A673 (cell line): ENCODE results near the gene DUXA.

Experiments
- EZH2 ChIP-seq: fragments of 200-600 bp; sonication (generic); IDR thresholded peaks from 2 replicates; pipeline ENCODE4 v1.6.1; 2017; ENCODE audit warnings: borderline replicate concordance, low read depth, mild to moderate bottlenecking, mixed read lengths, antibody characterized with exemption, low read length; ENCODE audit not compliant: poor library complexity, severe bottlenecking
- TF ChIP-seq, protein P1 (sequence below): fragments of 300-800, 200-600 bp; sonication (generic); conservative IDR thresholded peaks from 2 replicates; pipeline ENCODE4 v1.5.1; 2017; ENCODE audit warnings: low read depth, mild to moderate bottlenecking, antibody characterized with exemption, low read length, moderate library complexity, mixed read lengths

DNA sequence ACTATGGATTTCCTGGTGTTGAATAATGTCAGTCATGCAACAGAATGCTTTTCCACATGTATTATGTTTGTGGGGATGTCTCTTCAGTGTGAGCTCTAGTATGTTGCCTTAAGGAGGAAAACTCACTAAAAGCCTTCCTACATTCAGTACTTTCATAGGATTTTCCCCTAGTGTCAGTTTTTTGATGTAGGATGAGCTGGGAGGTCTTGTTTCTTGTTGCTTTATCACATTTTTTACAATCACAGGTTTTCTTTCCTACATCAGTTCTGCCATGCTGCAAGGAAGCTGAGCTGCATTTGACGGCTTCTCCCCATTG, 56.0 kb downstream of the DUXA start:
- TF ChIP-seq, protein P1, sequence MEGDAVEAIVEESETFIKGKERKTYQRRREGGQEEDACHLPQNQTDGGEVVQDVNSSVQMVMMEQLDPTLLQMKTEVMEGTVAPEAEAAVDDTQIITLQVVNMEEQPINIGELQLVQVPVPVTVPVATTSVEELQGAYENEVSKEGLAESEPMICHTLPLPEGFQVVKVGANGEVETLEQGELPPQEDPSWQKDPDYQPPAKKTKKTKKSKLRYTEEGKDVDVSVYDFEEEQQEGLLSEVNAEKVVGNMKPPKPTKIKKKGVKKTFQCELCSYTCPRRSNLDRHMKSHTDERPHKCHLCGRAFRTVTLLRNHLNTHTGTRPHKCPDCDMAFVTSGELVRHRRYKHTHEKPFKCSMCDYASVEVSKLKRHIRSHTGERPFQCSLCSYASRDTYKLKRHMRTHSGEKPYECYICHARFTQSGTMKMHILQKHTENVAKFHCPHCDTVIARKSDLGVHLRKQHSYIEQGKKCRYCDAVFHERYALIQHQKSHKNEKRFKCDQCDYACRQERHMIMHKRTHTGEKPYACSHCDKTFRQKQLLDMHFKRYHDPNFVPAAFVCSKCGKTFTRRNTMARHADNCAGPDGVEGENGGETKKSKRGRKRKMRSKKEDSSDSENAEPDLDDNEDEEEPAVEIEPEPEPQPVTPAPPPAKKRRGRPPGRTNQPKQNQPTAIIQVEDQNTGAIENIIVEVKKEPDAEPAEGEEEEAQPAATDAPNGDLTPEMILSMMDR, result no peak
- no peak for TF ChIP-seq EZH2
